H9 (cell line): ENCODE data around the gene SPTBN4. TPM values are rescaled to one million over a fixed set of nuclear protein-coding genes. Genes with fewer than 3 reads are reported as not detected.
A peak's percentile ranks its signal among the peaks of the same experiment; 100 is the strongest.

Experiments
- DNase-seq: peaks from one replicate; pipeline ENCODE4 v3.0.0-alpha.2; 2017
- H2AFZ ChIP-seq: one replicate; pipeline ENCODE4 v1.6.1; 2013; ENCODE audit warnings: mild to moderate bottlenecking, low read length, control low read depth, moderate library complexity
- H2AK5ac ChIP-seq: 2 replicates; pipeline ENCODE4 v1.6.1; 2013; ENCODE audit warnings: low read length, control low read depth, mixed read lengths; ENCODE audit not compliant: insufficient read length
- H2BK120ac ChIP-seq: one replicate; pipeline ENCODE4 v1.6.1; 2013; ENCODE audit warnings: low read depth, mild to moderate bottlenecking, low read length, control low read depth, inconsistent platforms; ENCODE audit not compliant: poor library complexity, severe bottlenecking
- H2BK12ac ChIP-seq: 2 replicates; pipeline ENCODE4 v1.6.1; 2013; ENCODE audit warnings: low read length, control low read depth, mixed read lengths, low read depth; ENCODE audit not compliant: insufficient read length
- H2BK15ac ChIP-seq: 2 replicates; pipeline ENCODE4 v1.6.1; 2013; ENCODE audit warnings: low read depth, low read length, control low read depth
- H2BK20ac ChIP-seq: one replicate; pipeline ENCODE4 v1.6.1; 2013; ENCODE audit warnings: low read depth, mild to moderate bottlenecking, low read length, control low read depth, inconsistent platforms; ENCODE audit not compliant: poor library complexity, severe bottlenecking
- H2BK5ac ChIP-seq: 2 replicates; pipeline ENCODE4 v1.6.1; 2013; ENCODE audit warnings: low read length, control low read depth, mixed read lengths; ENCODE audit not compliant: insufficient read length
- H3K14ac ChIP-seq: 2 replicates; pipeline ENCODE4 v1.6.1; 2013; ENCODE audit warnings: low read length, control low read depth; ENCODE audit not compliant: insufficient read depth
- H3K18ac ChIP-seq: 2 replicates; pipeline ENCODE4 v1.6.1; 2013; ENCODE audit warnings: low read depth, mild to moderate bottlenecking, mixed read lengths, low read length, control low read depth; ENCODE audit not compliant: insufficient read length
- H3K23ac ChIP-seq: 2 replicates; pipeline ENCODE4 v1.6.1; 2013; ENCODE audit warnings: low read length, control low read depth, mixed read lengths, low read depth; ENCODE audit not compliant: insufficient read length
- H3K23me2 ChIP-seq: 2 replicates; pipeline ENCODE4 v1.6.1; 2013; ENCODE audit warnings: low read depth, mild to moderate bottlenecking, mixed read lengths, low read length, control low read depth; ENCODE audit not compliant: insufficient read length, poor library complexity, severe bottlenecking
- H3K27ac ChIP-seq: 2 replicates; pipeline ENCODE4 v1.5.1; 2013; ENCODE audit warnings: low read length, control low read depth, mixed read lengths, low read depth; ENCODE audit not compliant: insufficient read length
- H3K27me3 ChIP-seq: 2 replicates; pipeline ENCODE4 v1.6.1; 2013; ENCODE audit warnings: low read length, control low read depth, inconsistent platforms; ENCODE audit not compliant: insufficient read depth
- H3K4ac ChIP-seq: 2 replicates; pipeline ENCODE4 v1.6.1; 2013; ENCODE audit warnings: low read depth, mild to moderate bottlenecking, control low read depth, inconsistent platforms, low read length, moderate library complexity
- H3K4me1 ChIP-seq: 2 replicates; pipeline ENCODE4 v1.6.1; 2013; ENCODE audit warnings: low read length, control low read depth, inconsistent platforms; ENCODE audit not compliant: insufficient read depth
- H3K4me2 ChIP-seq: 2 replicates; pipeline ENCODE4 v1.6.1; 2013; ENCODE audit warnings: low read length, control low read depth, mixed read lengths; ENCODE audit not compliant: insufficient read length, insufficient read depth
- H3K56ac ChIP-seq: 2 replicates; pipeline ENCODE4 v1.6.1; 2013; ENCODE audit warnings: low read depth, mild to moderate bottlenecking, mixed read lengths, low read length, control low read depth; ENCODE audit not compliant: insufficient read length
- H3K79me1 ChIP-seq: 2 replicates; pipeline ENCODE4 v1.6.1; 2013; ENCODE audit warnings: low read depth, mild to moderate bottlenecking, moderate library complexity, low read length, control low read depth, inconsistent platforms; ENCODE audit not compliant: insufficient read depth, poor library complexity, severe bottlenecking
- H3K79me2 ChIP-seq: 2 replicates; pipeline ENCODE4 v1.6.1; 2013; ENCODE audit warnings: low read length, control low read depth, inconsistent platforms; ENCODE audit not compliant: insufficient read depth
- H3K9ac ChIP-seq: 2 replicates; pipeline ENCODE4 v1.6.1; 2013; ENCODE audit warnings: low read length, control low read depth, mixed read lengths; ENCODE audit not compliant: insufficient read length; ENCODE audit errors: extremely low read depth
- H3K9me3 ChIP-seq: one replicate; pipeline ENCODE4 v1.6.1; 2013; ENCODE audit warnings: low read depth, low read length, inconsistent platforms; ENCODE audit not compliant: control insufficient read depth
- H3T11ph ChIP-seq: one replicate; pipeline ENCODE4 v1.6.1; 2013; ENCODE audit warnings: mild to moderate bottlenecking, low read length, control low read depth, inconsistent platforms
- H4K20me1 ChIP-seq: one replicate; pipeline ENCODE4 v1.6.1; 2013; ENCODE audit not compliant: control insufficient read depth, insufficient read length, insufficient read depth
- H4K5ac ChIP-seq: 2 replicates; pipeline ENCODE4 v1.6.1; 2013; ENCODE audit warnings: low read depth, mild to moderate bottlenecking, mixed read lengths, low read length, control low read depth; ENCODE audit not compliant: insufficient read length
- H4K8ac ChIP-seq: replicated peaks from 2 replicates; pipeline ENCODE4 v1.6.1; 2013; ENCODE audit warnings: low read length, control low read depth, mixed read lengths, low read depth; ENCODE audit not compliant: insufficient read length
- H4K91ac ChIP-seq: 2 replicates; pipeline ENCODE4 v1.6.1; 2013; ENCODE audit warnings: low read depth, mild to moderate bottlenecking, moderate library complexity, mixed read lengths, low read length, control low read depth; ENCODE audit not compliant: insufficient read length
- H3K27ac Mint-ChIP-seq, 3 experiments: 2 replicates in 2 of 3; 3 replicates in 1 of 3; pipeline ENCODE4 v1.8.0; 2020 to 2021; ENCODE audit warnings: mixed read lengths in 3 of 3, mild to moderate bottlenecking in 1 of 3, moderate library complexity in 1 of 3
- H3K27me3 Mint-ChIP-seq: 2 replicates; pipeline ENCODE4 v1.8.0; 2021; ENCODE audit warnings: low read depth, mild to moderate bottlenecking, moderate library complexity, mixed read lengths
- H3K36me3 Mint-ChIP-seq, 3 experiments: 2 replicates in 2 of 3; 3 replicates in 1 of 3; pipeline ENCODE4 v1.8.0; 2020 to 2021; ENCODE audit warnings: low read depth in 3 of 3, mixed read lengths in 3 of 3; ENCODE audit not compliant: insufficient read depth in 1 of 3
- H3K4me1 Mint-ChIP-seq, 2 experiments: 2 replicates each; pipeline ENCODE4 v1.8.0; 2020; ENCODE audit warnings: mixed read lengths in 2 of 2
- H3K4me3 Mint-ChIP-seq, 2 experiments: 2 replicates in 1 of 2; 3 replicates in 1 of 2; pipeline ENCODE4 v1.8.0; 2020 to 2021; ENCODE audit warnings: mild to moderate bottlenecking in 2 of 2, mixed read lengths in 2 of 2, moderate library complexity in 1 of 2
- H3K9me3 Mint-ChIP-seq, 2 experiments: 2 replicates in 1 of 2; 3 replicates in 1 of 2; pipeline ENCODE4 v1.8.0; 2020; ENCODE audit warnings: mild to moderate bottlenecking in 2 of 2, mixed read lengths in 2 of 2, moderate library complexity in 1 of 2
- WGBS: extraction: QIAGEN DNeasy Blood & Tissue Kit; methylation state at CpG from one replicate; pipeline ENCODE4 v1.1.7; 2013; ENCODE audit warnings: missing lambda C conversion rate, low lambda C conversion rate, mixed read lengths; ENCODE audit not compliant: insufficient read length; ENCODE audit errors: extremely low coverage; 5-methylcytosine and 5-hydroxymethylcytosine counted together
- total RNA-seq: library from RNA; stranded (reverse); gene quantifications from 2 replicates; pipeline ENCODE4 v1.2.1, GENCODE V29; 2021
- TF ChIP-seq, protein P1 (sequence below): fragments of 200-600 bp; sonication (generic); conservative IDR thresholded peaks from 3 replicates; pipeline ENCODE4 v1.8.0; 2021; ENCODE audit warnings: antibody characterized with exemption, mild to moderate bottlenecking

SPTBN4 gene
- total RNA-seq, 1 experiment from 2014 or later: 2.9 TPM

DNA sequence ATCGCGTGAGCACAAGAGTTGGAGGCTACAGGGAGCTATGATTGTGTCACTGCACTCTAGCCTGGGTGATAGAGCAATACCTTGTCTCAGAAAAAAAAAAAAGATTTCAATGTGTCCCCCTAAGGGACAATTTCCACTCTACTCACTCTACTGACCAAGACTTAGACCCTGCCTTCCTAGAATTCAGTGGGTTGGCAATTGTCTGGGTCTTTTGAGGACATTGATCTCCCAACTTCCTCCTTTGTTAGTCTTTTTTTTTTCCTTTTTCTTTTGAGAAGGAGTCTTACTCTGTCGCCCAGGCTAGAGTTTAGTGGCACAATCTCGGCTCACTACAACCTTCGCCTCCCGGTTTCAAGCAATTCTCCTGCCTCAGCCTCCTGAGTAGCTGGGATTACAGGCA lies 2.2 kb downstream of the SPTBN4 start:
- no peak overlapping the region for H2BK5ac ChIP-seq

More for the DNA sequence above, 2.2 kb downstream of the SPTBN4 start:
- no peaks in the 10 kb centered on the region; the same call in 1 of the 2 replicates for H3K4me1 ChIP-seq
- H3K27me3 Mint-ChIP-seq: peaks cover 45% of the 10 kb centered on the region
- H3K4ac ChIP-seq: no peak overlapping the region
- no peak overlapping the region for H2BK12ac ChIP-seq
- no peak overlapping the region for H3K27ac Mint-ChIP-seq
- no peaks in the 10 kb centered on the region for H3K79me1 ChIP-seq
- no peaks in the 10 kb centered on the region for H3K23me2 ChIP-seq
- H3K9me3 Mint-ChIP-seq: peaks cover 0 to 5% of the 10 kb centered on the region in 2 experiments; a peak in 2 of 5 replicates
- no peak overlapping the region for H2AFZ ChIP-seq
- no peaks in the 10 kb centered on the region for H3K79me2 ChIP-seq
- H3K9me3 ChIP-seq: no peaks in the 10 kb centered on the region
- H3K36me3 Mint-ChIP-seq: 0 out of 7 replicates have a peak, but pooled peaks cover 0 to 4% (median 0%) of the 10 kb centered on the region in 3 experiments
- no peak for DNase-seq
- no peak overlapping the region for H4K8ac ChIP-seq
- no peak overlapping the region for H2BK20ac ChIP-seq
- H2AK5ac ChIP-seq: no peak overlapping the region
- no peak overlapping the region for H3K4me2 ChIP-seq
- H3K9ac ChIP-seq: no peak overlapping the region
- no peak overlapping the region for H3K56ac ChIP-seq
- no peak overlapping the region for H3K23ac ChIP-seq
- H3K4me3 Mint-ChIP-seq: peak overlapping the region in 1 of 2 experiments; percentile 42; a peak in 1 of 5 replicates
- TF ChIP-seq, protein P1, sequence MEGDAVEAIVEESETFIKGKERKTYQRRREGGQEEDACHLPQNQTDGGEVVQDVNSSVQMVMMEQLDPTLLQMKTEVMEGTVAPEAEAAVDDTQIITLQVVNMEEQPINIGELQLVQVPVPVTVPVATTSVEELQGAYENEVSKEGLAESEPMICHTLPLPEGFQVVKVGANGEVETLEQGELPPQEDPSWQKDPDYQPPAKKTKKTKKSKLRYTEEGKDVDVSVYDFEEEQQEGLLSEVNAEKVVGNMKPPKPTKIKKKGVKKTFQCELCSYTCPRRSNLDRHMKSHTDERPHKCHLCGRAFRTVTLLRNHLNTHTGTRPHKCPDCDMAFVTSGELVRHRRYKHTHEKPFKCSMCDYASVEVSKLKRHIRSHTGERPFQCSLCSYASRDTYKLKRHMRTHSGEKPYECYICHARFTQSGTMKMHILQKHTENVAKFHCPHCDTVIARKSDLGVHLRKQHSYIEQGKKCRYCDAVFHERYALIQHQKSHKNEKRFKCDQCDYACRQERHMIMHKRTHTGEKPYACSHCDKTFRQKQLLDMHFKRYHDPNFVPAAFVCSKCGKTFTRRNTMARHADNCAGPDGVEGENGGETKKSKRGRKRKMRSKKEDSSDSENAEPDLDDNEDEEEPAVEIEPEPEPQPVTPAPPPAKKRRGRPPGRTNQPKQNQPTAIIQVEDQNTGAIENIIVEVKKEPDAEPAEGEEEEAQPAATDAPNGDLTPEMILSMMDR: no peak
- no peaks in the 10 kb centered on the region for H4K20me1 ChIP-seq
- no peak overlapping the region for H3T11ph ChIP-seq
- H3K27ac ChIP-seq: no peak overlapping the region
- no peak overlapping the region for H3K18ac ChIP-seq
- H4K91ac ChIP-seq: no peak overlapping the region
- no peak overlapping the region for H2BK120ac ChIP-seq
- no peak overlapping the region for H2BK15ac ChIP-seq
- no CpG with 5 or more reads among the region's 6 CpGs for WGBS
- no peak overlapping the region for H4K5ac ChIP-seq
- H3K4me1 Mint-ChIP-seq: peaks cover 14 to 18% of the 10 kb centered on the region in 2 experiments
- peaks cover 11% of the 10 kb centered on the region; the same call in 1 of the 2 replicates for H3K27me3 ChIP-seq
- no peak overlapping the region for H3K14ac ChIP-seq
